ENCODE results near the gene S100A2.

S100A2 gene

DNA sequence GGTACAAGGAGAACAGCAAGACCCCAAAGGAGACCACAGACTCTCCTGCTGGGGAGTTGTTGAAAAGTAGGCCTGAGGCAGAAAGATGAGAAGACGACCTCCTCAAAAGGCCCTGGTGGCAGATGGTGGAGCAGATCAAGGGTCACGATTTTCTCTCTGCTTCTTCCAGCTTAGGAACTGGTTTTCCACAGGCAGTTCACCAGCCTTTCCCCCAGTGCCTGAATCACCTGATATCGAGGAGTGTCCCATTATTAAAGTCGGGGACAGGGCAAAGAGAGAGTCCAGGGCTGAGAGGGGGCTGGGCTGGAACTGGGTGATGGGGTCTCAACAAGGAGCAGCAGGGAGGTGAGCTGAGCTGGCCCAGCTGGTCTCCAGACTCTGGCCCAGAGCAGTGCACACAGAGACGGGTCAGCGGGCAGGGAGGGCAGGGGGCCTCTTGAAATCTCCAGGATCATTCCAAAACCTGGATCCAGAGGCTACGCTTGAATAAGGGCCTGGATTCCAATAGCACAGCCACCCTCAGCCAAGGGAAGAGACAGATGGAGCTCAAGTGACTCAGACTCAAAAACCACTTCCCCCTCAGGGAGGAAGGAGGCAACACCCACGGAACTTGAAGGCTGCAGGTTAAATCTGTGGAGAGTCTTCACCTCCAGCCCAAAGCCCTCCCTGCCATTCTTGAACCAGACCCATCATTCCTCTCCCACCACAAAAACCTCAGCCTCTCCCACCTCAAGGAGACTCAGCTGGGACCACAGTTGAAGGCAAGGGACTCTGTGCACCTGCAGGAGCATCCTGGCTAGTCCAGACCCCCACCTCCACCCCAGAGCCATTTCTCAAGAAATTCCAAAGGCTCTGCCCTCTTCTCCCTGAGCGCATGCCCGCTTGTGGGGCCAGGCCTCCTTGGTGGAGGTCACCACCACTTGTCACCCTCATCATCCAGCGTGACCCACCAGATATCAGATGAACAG lies 25.0 kb downstream of the S100A2 start, which contains the start of gene S100A5:
Gene S100A5, minus strand, starts transcription at position 541 of the 968 bp plus-strand sequence. CDS start 743 bp downstream, outside the sequence.
- TF ChIP-seq, protein P1, sequence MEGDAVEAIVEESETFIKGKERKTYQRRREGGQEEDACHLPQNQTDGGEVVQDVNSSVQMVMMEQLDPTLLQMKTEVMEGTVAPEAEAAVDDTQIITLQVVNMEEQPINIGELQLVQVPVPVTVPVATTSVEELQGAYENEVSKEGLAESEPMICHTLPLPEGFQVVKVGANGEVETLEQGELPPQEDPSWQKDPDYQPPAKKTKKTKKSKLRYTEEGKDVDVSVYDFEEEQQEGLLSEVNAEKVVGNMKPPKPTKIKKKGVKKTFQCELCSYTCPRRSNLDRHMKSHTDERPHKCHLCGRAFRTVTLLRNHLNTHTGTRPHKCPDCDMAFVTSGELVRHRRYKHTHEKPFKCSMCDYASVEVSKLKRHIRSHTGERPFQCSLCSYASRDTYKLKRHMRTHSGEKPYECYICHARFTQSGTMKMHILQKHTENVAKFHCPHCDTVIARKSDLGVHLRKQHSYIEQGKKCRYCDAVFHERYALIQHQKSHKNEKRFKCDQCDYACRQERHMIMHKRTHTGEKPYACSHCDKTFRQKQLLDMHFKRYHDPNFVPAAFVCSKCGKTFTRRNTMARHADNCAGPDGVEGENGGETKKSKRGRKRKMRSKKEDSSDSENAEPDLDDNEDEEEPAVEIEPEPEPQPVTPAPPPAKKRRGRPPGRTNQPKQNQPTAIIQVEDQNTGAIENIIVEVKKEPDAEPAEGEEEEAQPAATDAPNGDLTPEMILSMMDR (IDR thresholded peaks at IDR 0.05; ENCODE audit: low read depth, low read length) = no peak
- peak within 1 kb of the TSS; percentile 55 for H3K27ac ChIP-seq
- no peak within 1 kb of the TSS for H3K4me3 ChIP-seq (ENCODE audit: low read depth, low read length)
- no peaks in the 10 kb centered on the region for H3K36me3 ChIP-seq
- DNase-seq = peak; percentile 67
- H3K9me3 ChIP-seq (ENCODE audit: severe bottlenecking) = no peaks in the 10 kb centered on the region
- no peaks in the 10 kb centered on the region for H3K27me3 ChIP-seq (ENCODE audit: insufficient read depth, low read depth, severe bottlenecking)

DNA sequence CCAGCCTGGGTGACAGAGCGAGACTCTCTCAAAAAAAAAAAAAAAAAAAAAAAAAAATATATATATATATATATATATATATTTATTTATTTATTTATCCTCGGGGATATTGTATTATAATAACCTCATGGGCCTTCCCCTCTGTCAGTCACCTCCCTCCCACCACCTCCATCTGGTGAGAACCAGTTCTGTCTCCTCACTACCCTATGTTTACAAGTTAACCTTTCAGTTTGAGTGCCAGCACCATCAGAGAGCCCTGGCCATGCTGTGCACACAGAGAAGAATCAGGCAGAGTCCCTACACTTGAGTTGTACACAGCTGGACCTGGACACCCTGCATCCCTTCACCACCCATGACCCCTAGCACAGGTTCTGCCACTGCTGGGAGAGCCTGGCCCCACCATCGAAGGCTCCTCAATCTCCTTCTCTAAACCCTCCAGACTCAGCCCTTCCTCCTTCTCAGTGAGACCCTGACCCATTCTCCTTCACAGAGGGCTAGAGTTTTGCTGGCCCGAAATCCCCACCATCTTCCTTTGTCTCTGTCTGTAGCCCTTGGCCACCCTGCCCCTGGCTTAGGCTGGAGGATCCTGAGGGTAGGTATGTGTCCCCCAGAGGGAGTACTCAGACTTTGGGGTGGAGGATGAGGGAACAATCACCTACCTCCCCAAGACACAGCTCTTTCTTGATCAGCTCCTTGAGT lies 26.1 kb downstream of the S100A2 start:
- H3K36me3 ChIP-seq = no peaks in the 10 kb centered on the region
- H3K9me3 ChIP-seq (ENCODE audit: severe bottlenecking) = no peaks in the 10 kb centered on the region
- H3K4me3 ChIP-seq (ENCODE audit: low read depth, low read length) = no peak overlapping the region
- no peak for DNase-seq
- TF ChIP-seq, protein P1 (IDR thresholded peaks at IDR 0.05; ENCODE audit: low read depth, low read length) = no peak
- H3K27ac ChIP-seq = peak overlapping the region; percentile 55
- H3K27me3 ChIP-seq (ENCODE audit: insufficient read depth, low read depth, severe bottlenecking) = no peaks in the 10 kb centered on the region

DNA sequence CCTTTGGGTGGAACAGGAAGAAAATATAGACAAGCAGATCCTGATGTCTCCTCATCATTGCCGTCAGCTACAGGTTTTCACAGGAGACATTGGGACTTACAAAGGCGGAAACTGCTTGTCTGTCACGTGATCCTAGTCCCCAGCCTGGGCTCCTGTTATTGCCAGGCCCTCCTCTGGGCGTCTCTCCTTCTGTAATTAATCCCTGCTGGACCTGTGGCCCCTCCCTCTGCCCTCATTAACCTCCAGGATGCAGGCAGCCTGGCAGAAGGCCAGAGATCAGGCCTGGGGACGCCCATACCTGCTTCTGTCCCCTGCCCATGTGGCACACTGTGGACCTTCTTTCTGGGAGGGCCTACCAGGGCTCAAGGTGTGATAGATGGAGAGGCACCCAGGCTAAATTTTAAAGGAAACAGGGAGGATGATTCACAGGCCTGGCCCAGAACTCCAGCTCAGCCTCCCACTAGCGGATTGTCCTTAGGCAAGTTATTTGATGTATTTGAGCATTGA lies 27.3 kb downstream of the S100A2 start:
- Histone ChIP-seq H3K36me3 (no peaks in the 10 kb centered on the region), H3K27me3 (ENCODE audit: insufficient read depth, low read depth, severe bottlenecking) (no peaks in the 10 kb centered on the region), H3K9me3 (ENCODE audit: severe bottlenecking) (no peaks in the 10 kb centered on the region), H3K4me3 (ENCODE audit: low read depth, low read length) (no peak overlapping the region), H3K27ac (peak overlapping the region; percentile 11)
- TF ChIP-seq, protein P1 (IDR thresholded peaks at IDR 0.05; ENCODE audit: low read depth, low read length) = peak; percentile 29; the same call in 1 of the 2 replicates
- peak; percentile 93 for DNase-seq

DNA sequence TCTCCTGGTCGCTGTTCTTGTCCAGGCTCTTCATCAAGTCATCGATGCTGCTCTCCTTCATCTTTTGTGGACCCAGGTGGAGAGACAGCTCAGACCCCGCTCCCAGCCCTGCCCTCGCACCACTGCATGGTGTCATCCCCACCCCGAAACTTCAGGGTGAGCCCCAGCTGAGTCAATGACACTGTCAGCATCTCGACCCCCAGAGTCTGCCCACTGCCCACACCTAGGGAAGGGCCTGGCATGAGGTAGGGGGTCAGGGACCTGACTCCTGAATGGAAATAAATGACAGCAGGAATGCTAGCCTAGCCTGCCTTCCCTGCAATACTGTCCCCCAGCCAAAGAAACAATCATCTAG lies 28.3 kb downstream of the S100A2 start:
- TF ChIP-seq, protein P1 (IDR thresholded peaks at IDR 0.05; ENCODE audit: low read depth, low read length) = no peak
- no peaks in the 10 kb centered on the region for H3K27me3 ChIP-seq (ENCODE audit: insufficient read depth, low read depth, severe bottlenecking)
- no peak for DNase-seq
- H3K9me3 ChIP-seq (ENCODE audit: severe bottlenecking) = no peaks in the 10 kb centered on the region
- H3K4me3 ChIP-seq (ENCODE audit: low read depth, low read length) = no peak overlapping the region
- no peaks in the 10 kb centered on the region for H3K36me3 ChIP-seq
- no peak overlapping the region for H3K27ac ChIP-seq

DNA sequence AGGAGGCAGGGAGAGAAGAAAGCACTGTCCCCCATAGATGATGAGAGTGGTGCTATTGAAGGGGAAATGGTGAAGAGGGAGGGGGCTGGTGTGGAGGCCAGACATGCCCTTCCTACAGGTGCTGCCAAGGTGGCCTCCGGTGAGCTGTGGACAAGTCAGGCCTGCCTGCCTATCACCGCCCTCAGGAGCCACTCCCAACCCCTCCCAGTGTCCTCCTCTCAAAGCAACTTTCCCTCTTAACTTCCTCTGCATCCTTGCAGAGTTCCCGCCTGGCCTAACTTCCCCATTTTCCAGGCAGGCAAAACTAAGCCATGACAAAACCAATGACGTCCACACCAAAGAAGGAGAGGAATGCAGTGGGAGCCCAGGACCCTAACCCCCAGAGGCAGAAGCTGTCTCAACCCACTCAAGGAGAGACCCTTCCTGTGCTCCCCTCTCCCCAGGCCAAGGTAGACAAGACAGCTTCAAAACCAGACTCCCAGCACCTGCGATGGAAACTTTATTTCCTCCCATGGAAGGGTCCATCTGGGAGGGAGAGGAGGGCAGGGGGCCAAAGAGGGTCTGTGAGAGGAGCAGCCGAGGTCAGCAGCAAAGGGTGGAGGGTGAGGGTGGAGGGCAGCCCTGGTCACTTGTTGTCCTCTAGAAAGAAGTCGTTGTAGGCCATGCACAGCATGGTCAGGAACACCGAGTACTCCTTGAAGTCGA lies 28.8 kb downstream of the S100A2 start:
- Histone ChIP-seq H3K27me3 (ENCODE audit: insufficient read depth, low read depth, severe bottlenecking) (no peaks in the 10 kb centered on the region), H3K27ac (no peak overlapping the region), H3K9me3 (ENCODE audit: severe bottlenecking) (no peaks in the 10 kb centered on the region), H3K36me3 (no peaks in the 10 kb centered on the region), H3K4me3 (ENCODE audit: low read depth, low read length) (peak overlapping the region; percentile 40)
- TF ChIP-seq, protein P1 (IDR thresholded peaks at IDR 0.05; ENCODE audit: low read depth, low read length) = no peak
- no peak for DNase-seq

All from WERI-Rb-1 (cell line).